KBM-7 (cell line): ENCODE measurements around the gene ILRUN.
"Not testable (repeated sequence)": the region's sequence is repeated elsewhere in the genome, so short reads cannot be mapped to it uniquely, and the experiment has no call there.

Experiments used
- DNase-seq: peaks from one replicate; pipeline ENCODE4 v3.0.0-alpha.2; 2015
- in situ Hi-C: fragments of 300-500 bp; cut with MboI; formaldehyde crosslinking; loops from 2 replicates; pipeline ENCODE4 v1.14.3; 2020; ENCODE audit warnings: low sequenced_read_pairs, low pct_unique_long_range_greater_than_20kb, mixed read lengths

ILRUN gene

DNA sequence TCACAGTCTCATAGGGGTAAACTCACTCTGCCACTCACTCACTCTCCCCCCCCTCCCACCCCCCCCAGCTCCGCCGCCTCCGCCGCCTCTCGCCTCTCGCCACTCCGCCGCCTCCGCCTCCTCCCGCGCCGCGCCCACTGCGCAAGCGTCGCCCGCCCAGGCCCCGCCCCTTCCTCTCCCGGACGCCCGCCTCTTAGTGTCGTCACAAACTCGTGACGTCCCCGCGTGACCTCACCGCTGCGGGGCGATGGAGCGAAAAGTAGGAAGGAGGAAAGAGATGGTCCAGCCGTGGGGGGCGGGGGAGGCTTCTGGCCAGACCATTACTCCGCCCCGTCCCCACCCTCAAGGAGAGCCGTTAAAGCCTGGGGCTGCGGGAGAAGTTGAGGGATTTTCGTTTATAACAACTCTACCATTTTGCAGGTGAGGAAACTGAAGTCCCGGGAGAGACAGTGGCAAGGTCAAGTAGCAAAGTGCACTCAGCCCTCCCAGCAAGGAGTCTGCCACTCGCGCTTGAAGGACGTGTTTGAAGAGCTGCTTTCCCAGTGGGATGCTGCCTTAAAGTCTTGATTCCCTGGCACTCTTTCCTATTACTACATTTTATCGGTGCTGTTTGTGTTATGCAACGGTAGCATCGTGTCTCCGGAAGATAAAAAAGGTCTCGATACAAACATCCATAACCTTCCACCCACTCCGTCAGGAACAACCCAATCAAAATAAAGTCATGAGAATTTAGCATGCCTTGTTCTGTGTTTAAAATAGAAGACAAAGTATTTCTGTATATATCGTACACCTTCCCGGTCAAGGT is at the start of gene ILRUN:
TSS of gene ILRUN (minus strand) at position 29 of the 805 bp plus-strand sequence. CDS start 164 bp downstream, outside the sequence.
- peak; percentile 97 for DNase-seq
- in situ Hi-C loops: no loop called here

DNA sequence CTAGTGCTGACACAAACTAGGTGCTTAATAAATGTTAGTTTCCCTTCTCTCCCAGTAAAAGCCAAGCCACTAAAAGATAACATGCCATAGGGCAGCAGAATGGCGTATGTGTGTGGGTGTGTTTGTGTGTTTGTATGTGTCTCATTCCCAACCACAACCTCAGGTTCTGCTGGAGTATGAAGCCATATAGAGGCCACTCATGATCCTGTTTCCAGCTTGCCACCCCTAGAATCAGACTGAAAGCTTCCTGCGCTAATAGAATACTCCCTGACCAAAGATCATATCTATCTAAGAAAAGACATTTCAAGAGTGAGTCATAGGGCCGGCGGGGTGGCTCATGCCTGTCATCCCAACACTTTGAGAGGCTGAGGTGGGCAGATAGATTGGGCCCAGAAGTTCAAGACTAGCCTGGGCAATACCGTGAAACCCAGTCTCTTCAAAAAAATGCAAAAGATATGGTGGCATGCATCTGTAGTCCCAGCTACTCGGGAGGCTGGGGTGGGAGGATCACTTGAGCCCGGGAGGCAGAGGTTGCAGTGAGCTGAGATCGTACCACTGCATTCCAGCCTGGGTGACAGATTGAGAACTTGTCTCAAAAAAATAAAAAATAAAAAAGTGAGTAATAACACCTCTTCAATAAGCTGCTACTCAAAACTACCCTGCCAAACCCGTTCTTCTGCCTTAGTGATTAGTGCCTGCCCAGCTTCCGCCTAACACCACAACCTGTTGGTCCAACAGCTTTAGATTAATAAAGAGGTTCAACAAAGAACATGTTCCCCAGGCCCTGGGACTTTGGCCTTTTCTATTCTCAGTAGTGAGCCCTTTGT is 48.9 kb upstream of the ILRUN start:
- in situ Hi-C loops: no loop called here
- DNase-seq: peak; percentile 9

DNA sequence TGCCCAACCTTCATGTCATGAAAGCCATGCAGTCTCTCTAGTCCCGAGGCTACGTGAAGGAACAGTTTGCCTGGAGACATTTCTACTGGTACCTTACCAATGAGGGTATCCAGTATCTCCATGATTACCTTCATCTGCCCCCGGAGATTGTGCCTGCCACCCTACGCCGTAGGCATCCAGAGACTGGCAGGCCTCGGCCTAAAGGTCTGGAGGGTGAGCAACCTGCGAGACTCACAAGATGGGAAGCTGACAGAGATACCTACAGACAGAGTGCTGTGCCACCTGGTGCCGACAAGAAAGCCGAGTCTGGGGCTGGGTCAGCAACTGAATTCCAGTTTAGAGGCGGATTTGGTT is 47.7 kb upstream of the ILRUN start:
- in situ Hi-C loops, DNase-seq: not testable (repeated sequence)

DNA sequence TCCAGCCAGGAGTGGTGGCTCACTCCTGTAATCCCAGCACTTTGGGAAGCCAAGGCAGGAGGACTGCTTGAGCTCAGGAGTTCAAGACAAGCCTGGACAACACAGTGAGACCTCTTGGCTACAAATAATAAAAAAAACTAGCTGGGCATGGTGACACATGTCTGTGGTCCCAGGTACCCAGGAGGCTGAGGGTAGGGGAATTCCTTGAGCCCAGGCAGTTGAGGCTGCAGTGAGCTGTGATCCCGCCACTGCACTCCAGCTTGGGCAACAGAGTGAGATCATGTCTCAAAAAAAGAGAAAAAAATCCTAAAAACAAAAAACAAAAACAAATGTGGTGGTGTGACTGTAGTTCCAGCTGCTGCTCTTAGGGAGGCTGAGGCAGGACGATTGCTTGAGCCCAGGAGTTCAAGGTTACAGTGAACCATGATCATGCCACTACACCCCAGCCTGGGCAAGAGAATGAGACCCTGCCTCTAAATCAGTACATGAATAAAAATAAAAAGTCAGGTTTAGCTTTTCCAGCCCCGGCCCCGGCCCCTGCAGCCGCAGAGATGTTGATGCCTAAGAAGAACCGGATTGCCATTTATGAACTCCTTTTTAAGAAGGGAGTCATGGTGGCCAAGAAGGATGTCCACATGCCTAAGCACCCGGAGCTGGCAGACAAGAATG is 47.2 kb upstream of the ILRUN start:
- DNase-seq: no peak
- in situ Hi-C loops: no loop called here

DNA sequence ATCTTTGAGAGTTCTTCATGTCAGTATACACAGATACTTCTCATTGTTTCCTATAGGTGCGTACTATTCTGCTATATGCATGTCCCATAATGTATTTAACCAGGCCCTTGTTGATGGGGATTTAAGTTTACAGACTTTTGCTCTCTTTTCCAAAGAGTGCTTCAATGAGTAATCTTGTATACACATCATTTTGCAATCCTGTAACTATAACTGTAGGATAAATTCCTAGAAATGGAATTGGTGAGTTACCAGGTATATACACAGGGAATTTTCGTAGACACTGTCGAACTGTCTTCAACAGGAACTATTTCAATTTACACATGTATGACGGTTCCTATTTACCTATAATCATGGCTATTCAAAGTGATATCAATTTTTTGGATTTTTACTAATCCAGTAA is 45.5 kb upstream of the ILRUN start:
- in situ Hi-C loops: no loop called here
- DNase-seq: no peak

DNA sequence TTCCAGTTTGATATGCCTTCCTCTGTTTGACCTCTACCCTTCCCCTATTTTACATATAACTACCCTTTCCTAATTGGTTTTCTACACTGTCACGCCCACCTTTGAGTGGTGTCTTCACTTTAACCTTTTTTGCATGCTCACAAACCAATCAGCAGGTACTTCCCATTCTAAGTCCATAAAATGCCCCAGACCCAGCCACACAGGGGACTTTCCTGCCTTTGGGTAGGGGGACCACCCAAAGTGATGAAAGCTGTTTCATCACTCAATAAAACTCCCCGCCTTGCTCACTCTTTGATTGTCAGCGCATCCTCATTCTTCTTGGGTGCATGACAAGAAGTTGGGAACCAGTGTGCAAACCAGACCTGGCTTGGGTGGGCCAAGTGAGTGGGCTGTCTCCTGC is 40.3 kb upstream of the ILRUN start:
- in situ Hi-C loops: no loop called here
- no peak for DNase-seq

DNA sequence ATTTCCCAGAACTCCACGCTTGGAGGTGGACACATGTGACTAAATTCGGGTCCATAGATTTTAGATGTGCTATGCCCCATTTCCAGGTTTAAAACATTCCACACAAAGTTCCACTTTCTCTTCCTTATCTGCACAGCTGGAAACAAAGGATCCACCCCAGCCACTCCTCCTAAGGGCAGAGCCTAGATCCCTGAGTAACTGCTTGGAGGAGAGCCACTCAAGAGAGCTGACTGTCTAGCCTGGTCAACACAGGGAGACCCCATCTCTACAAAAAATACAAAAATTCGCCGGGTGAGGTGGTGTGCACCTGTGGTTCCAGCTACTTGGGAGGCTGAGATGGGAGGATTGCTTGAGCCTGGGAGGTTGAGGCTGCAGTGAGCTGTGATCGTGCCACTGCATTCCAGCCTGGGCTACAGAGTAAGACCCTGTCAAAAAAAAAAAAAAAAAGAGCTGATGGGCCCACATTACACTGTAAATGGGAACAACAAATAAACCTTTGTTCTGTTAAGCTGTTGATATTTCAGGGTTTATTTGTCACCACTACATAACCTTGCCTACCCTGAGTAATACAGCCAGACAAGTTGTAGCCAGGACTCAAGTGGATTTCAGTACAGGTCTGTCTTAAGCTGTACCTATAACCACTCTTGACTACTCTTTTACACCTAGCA is 35.0 kb upstream of the ILRUN start:
- in situ Hi-C loops: no loop called here

DNA sequence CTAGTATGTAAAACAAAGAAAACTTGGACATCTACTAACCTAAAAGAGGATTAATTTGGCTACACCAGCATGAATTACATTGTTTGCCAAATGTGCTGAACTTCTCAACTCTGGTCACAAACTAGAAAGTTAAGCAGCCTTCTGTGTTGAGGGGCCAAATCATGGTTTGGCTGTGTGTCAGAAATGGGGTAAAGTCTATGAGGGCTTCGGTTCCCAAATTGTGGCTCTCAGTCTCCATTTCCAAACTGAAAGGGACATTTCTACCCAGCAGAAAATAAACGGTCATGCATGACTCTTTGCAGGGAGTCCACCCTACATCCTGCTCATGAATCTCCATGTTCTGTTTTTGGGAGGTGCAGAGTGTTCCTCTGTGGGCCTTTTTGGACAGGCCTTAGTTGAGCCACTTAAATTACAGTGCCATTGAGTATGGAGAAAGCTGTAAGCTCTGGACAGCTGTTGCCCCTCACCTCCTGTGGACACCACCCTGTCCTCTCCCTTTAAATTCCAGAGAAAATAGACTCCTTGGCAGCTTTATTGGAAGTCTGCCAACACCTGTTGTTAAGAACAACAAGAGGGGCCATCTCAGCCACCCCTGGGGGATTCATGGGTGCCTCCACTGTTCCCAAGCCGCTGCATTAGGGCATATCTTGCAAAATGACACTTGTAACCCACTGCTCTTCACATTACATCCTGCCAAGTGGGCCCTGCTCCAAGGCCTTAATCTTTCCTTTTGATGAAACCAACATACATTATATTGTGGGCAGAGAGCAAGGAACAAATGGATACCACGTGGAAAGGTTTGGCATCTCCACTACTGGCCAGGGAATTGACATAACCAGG is 33.3 kb upstream of the ILRUN start:
- DNase-seq: no peak
- in situ Hi-C loops: no loop called here

More for the DNA sequence above, 35.0 kb upstream of the ILRUN start:
- no peak for DNase-seq

DNA sequence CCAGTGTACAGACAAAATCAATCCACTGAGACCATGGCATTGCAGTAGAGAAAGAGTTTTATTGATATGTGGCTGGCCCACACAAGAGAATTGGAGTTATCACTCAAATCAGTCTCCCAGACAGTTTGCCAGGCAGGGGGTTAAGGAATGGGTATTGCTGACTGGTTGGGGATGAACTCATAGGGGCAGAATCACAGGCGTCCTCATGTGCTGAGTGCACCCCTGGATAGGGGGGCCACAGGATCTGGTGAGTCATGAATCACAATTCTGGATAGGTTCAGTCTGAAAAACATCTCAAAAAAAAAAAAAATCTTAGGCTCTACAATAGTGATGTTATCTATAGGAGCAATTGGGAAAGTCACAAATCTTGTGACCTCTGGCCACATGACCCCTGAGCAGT is 29.5 kb upstream of the ILRUN start:
- in situ Hi-C loops: no loop called here
- no peak for DNase-seq

DNA sequence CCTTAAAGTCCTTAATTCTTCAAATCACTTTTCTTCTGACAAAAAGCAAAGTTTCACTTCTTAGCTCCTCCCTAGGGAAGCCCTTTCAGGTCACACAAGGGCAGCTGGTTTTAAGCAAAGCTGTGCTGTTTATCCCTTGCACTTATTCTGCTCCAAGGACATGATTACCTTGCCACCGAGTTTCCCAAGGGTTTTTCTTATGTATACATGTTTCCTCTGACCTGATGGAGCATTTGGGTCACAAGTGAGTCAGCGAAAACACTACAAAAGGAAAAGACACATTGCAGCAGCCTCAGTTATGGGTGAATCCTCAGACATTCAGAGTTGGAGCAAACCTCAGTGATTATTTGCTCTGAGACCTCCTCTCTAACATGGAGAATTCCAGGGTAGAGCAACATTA is 26.6 kb upstream of the ILRUN start:
- DNase-seq: no peak
- in situ Hi-C loops: no loop called here

DNA sequence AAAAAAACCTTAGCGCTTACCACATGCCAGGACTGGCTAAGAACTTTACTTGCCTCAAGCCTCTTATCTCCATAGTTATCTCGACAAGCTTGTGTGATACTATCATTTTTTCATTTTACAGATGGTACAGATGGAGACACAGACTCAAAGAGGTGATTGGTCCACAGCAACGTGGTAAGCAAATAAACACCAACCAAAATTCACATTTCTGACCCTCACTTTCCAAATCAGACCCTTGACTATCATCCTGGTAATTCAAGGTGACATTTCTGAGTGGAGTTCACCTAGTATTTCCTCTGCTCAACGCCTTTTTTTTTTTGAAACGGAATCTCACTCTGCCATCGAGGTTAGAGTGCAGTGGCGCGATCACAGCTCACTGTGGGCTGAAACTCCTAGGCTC is 25.9 kb upstream of the ILRUN start:
- no peak for DNase-seq
- in situ Hi-C loops: no loop called here

DNA sequence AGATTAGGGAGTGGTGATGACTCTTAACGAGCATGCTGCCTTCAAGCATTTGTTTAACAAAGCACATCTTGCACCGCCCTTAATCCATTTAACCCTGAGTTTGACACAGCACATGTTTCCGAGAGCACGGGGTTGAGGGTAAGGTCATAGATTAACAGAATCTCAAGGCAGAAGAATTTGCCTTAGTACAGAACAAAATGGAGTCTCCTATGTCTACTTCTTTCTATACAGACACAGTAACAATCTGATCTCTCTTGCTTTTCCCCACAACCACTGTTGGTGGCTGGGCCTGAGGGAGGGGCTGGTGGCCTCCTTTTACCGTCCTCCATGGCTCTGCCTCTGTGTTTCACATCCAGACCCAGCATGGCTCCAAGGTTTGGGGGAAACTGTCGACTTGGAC is 23.6 kb upstream of the ILRUN start:
- DNase-seq, in situ Hi-C loops: not testable (repeated sequence)

DNA sequence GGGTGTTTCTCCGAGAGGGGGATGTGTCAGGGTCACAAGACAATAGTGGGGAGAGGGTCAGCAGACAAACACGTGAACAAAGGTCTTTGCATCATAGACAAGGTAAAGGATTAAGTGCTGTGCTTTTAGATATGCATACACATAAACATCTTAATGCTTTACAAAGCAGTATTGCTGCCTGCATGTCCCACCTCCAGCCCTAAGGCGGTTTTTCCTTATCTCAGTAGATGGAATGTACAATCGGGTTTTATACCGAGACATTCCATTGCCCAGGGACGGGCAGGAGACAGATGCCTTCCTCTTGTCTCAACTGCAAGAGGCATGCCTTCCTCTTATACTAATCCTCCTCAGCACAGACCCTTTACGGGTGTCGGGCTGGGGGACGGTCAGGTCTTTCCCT is 23.1 kb upstream of the ILRUN start:
- DNase-seq, in situ Hi-C loops: not testable (repeated sequence)

DNA sequence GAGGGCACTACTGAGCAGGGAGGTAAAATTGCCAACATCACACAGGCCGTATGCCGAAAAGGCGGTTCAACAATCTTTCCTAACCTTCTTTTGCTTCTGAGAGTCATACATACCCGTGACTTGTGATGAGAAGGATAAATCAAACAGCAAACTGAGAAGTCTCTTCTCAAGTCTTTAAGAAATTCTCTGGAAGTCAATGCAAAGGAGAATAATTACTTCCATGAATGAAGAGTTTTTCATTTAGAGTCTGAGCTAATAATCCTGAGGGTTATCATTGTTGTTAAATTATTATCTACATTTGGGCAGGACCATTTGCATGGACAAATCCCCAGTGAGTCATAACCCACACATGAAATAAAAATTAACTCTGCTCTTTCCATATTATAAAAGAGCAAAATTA is 22.4 kb upstream of the ILRUN start:
- DNase-seq: no peak
- in situ Hi-C loops: no loop called here

DNA sequence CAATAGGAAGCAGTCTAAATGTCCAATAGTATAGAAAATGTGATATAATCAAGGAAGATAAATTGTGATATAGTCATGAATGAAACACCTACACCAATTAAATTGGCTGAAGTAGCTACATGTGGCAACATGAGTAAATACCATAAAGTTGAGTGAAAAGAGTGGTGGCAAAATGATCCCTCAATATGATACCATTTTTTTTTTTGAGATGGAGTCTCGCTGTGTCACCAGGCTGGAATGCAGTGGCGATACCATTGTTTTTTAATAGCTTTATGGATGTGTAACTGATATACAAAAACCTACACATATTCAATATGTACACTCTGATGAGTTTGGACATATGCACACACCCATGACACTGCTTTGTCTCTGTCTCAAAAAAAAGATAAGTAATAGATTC is 20.9 kb upstream of the ILRUN start:
- in situ Hi-C loops: no loop called here
- no peak for DNase-seq

DNA sequence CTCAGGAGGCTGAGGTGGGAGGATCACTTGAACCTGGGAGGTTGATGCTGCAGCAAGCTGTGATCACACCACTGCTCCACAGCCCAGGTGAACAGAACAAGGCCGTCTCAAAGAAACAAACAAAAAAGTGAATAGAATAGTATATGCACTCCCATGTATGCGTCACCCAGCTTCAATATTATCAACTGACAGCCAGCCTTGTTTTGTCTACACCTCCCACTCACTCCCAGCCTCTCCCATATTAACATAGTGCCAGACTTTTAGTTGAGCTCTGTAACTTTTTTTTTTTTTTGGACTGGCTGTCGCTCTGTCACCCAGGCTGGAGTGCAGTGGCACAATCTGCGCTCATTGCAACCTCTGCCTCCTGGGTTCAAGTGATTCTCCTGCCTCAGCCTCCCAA is 18.1 kb upstream of the ILRUN start:
- in situ Hi-C loops: no loop called here
- no peak for DNase-seq

DNA sequence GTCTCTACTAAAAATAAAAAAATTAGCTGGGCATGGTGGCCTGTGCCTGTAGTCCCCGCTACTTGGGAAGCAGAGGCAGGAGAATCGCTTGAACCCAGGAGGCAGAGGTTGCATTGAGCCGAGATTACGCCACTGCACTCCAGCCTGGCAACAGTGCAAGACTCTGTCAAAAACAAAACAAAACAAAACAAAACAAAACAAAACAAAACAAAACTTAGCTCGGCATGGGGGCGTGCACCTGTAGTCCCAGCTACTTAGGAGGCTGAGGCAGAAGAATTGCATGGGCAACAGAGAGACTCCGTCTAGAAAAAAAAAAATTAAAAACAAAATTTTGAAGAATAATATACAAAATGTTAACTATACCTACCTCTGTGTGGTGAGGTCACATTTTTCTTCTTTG is 16.3 kb upstream of the ILRUN start:
- in situ Hi-C loops, DNase-seq: not testable (repeated sequence)

DNA sequence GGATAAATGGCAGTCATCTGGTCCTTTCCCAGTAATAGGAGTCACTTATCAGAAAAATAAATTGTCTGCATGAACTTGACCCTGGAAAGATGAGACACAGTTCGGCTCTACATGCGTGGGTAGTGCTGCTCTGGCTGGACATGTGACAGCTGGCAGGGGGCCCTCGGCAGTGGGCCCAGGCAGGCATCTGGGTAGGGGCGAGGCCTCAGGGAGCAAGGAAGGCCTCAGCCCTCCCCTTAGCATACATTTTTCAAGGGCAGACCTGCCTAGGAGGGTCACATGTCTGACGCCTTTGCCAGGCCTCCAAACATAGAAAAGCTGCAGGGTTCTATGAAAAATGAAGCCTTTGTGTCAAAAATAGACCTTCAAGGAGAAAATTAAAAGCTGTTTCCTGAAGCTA is 12.8 kb upstream of the ILRUN start:
- in situ Hi-C loops: no loop called here
- no peak for DNase-seq

DNA sequence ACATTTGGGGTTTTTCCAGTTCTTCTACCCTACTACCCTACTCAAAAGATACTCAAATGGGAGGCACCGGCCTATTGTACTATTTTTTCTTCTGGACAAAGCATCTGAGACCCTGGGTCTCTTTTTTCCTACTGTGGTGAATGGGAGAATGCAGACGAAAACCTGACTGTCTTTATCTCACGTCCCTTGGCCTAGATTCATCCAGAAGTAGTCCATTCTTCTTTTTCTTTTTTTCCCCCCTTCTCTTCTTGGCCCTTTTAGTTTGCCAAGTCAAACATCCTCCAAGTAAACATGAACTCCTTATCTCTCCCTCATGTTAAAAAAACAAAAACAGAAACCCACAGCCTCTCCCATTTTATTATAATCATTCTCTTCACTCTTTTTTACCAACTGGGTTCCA is 8.7 kb upstream of the ILRUN start:
- DNase-seq: no peak
- in situ Hi-C loops: no loop called here
